ENCODE measurements around the gene DDX20.
"Not testable (repeated sequence)": the region's sequence is repeated elsewhere in the genome, so short reads cannot be mapped to it uniquely, and the experiment has no call there.

Gene DDX20

GRCh38 chr1:111786669-111787207 lies 31.0 kb downstream of the DDX20 start:
- in situ Hi-C loops (cut with MboI; ENCODE audit: low sequenced_read_pairs) = no loop called here

DNA sequence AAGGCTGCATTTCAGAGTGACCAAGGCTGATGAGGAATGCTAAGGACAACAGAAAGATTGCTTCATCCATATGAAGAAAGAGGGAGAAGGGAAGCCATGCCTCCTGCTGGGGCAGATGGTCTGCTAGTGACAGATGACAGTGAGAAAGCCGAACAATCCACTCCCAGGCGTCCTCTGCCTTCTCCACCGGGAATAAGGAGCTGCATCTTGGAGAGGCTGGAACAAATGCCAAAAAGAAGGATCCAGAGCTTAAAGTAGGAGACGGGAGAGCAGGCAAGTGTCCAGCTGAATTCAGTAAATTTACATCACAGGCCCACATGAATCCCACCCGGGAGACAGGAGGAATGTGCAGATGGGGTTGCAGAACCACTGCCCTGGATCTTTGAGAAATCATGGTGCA lies 33.4 kb downstream of the DDX20 start:
- in situ Hi-C loops (cut with MboI; ENCODE audit: low sequenced_read_pairs) = no loop called here

- in situ Hi-C loops (cut with MboI; ENCODE audit: low sequenced_read_pairs) = no loop called here
Measured at GRCh38 chr1:111789666-111790316, 34.1 kb downstream of the DDX20 start.

DNA sequence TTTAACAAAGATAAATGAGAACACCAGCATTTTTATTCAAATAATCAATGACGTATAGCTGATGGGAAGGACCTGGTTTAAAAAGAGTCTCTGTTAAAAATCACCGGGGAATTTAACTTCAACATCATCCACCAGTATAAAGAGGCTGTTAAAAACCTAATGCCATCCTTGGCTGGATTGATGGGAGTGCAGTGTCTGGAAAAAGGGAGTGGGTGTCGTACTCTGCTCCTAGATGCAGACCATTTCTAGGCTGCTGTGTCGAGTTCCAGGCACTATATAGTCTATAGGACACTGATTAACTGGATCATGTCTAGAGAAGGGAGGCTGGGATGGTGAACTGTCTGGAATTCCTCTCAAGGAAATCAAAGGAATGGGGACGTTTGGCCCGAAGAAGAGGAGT lies 36.1 kb downstream of the DDX20 start:
- in situ Hi-C loops (cut with MboI; ENCODE audit: low sequenced_read_pairs) = no loop called here

DNA sequence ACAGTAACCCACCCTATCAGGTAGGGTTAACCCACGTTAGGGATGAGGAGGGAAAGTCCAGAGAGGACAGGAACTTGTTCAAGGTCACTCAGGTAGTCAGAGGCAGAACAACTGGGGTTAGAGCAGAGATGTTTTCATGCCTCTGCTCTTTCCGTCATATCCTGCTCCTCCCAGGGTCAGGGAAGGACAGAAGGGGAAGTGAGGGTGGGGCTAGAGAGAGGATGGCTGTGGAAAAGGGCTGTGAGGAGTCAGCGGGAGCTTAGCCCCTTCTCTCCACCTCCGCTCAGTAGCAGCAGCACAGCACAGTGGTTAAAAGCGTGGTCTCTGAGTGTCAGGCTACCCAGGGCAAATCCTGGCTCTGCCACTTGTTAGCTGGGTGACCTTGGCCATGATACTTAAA lies 36.5 kb downstream of the DDX20 start:
- in situ Hi-C loops (cut with MboI; ENCODE audit: low sequenced_read_pairs) = no loop called here

DNA sequence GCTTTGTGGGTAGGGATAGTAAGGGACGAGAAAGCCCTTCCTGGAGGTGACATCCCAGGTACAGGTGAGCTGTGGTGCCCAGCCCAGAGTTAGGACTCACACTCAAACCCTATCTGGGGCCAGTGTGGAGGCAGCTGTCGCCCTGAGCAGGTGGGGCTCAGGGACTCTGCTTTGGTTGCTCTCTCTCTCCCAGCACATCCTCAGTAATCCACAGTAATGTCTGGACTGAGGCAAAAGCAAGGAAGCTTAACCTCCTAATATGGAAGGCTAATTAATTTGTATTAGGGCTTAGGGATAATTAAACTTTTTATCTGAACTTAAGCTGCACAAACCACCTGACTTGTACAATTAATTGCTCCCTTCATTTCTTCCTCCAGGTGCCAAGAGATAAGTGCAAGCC lies 38.2 kb downstream of the DDX20 start:
- in situ Hi-C loops (cut with MboI; ENCODE audit: low sequenced_read_pairs) = no loop called here

GRCh38 chr1:111795401-111795800 lies 39.7 kb downstream of the DDX20 start:
- in situ Hi-C loops (cut with MboI; ENCODE audit: low sequenced_read_pairs) = no loop called here

- in situ Hi-C loops (cut with MboI; ENCODE audit: low sequenced_read_pairs) = no loop called here
Measured at GRCh38 chr1:111798580-111798979, 42.9 kb downstream of the DDX20 start.

DNA sequence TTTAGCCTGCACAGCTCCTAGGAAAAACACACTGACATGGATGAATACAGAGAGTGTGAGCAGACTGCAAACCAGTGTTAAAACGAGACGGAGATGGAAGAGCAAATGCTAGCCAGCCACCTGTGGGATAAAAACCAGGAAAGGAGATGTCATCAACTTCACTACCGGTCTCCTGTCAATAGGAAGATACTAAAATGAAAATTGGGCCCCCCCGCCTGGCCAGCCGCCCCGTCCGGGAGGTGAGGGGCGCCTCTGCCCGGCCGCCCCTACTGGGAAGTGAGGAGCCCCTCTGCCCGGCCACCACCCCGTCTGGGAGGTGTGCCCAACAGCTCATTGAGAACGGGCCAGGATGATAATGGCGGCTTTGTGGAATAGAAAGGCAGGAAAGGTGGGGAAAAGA lies 44.0 kb downstream of the DDX20 start:
- in situ Hi-C loops (cut with MboI; ENCODE audit: low sequenced_read_pairs) = not testable (repeated sequence)

- in situ Hi-C loops (cut with MboI; ENCODE audit: low sequenced_read_pairs) = no loop called here
Measured at GRCh38 chr1:111801071-111801850, 45.6 kb downstream of the DDX20 start.

DNA sequence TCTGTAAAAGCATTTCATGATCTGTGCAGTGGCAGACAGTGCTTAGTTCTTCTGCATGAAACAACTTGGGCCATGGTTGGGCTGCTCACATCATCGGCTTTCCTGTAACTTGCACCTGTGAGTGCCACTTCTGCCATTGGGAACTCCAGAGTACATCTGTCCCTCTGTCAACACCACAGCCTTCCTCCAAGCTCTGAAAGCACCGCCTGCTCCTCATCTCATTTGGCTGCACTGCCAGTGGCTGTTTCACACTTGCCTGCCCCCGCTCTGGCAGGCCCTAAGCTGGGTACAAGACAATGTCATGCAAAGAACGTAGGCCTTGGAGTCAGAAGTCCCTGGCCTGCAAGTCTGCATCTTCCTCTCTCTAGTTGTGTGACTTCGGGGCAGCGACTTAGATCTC lies 46.4 kb downstream of the DDX20 start:
- in situ Hi-C loops (cut with MboI; ENCODE audit: low sequenced_read_pairs) = no loop called here

DNA sequence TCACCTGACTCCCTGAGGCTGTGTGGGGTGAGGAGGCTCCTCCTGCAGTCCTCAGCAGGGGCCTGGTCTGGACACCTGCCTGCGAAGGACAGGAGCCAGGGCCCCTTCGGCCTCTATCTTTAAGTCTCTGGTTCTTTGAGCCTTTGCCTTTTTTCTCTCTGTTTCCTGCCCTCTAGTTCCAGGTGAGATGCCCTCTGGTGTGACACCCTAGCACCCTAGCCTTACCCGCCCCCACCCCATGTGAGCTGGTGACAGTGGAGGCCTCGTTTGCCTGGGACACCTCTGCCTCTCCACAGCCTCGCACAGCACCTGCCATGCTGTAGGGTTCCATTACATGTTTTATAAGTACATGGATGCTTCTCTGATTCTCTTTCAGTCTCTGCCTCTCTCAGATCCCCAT lies 47.3 kb downstream of the DDX20 start:
- in situ Hi-C loops (cut with MboI; ENCODE audit: low sequenced_read_pairs) = no loop called here

DNA sequence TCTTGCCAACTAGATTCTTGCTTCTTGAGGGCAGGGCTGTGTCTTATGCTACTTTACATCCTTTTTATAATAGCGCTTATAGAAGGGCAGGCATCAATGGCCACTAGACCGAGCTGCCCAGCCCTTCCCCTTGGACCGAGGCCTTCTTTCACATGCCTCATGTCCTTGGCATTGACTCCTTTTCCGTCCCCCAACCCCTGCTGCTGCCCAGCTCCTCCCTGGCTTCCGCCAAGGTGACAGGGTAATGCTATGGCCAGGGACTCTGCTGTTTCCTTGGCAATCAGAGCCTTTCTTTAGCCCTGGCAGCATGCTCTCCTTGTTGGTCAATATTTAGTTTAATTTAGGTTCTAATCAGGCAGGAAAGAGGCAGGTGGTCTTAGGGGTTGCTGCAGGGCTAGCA lies 48.2 kb downstream of the DDX20 start:
- in situ Hi-C loops (cut with MboI; ENCODE audit: low sequenced_read_pairs) = no loop called here

GRCh38 chr1:111804776-111805175 lies 49.1 kb downstream of the DDX20 start:
- in situ Hi-C loops (cut with MboI; ENCODE audit: low sequenced_read_pairs) = no loop called here

DNA sequence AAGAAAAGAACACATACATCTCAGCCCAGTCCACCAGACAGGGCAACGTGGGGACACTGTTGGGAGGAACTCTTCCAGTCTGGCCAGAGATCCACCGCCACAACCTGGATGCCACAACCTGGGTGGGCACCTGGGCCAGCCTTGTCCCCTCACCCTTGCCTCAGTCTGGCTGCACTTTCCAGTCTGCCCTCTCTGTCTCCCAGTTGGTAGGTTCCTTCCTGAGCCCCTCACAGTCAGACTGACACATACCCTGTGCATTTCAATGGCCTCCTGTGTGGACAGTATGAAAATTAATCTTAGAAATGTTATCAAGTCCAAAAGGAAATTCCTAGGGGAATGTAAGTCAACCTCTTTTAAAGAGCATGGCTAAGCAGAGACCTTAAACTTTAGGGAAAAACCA lies 49.5 kb downstream of the DDX20 start:
- in situ Hi-C loops (cut with MboI; ENCODE audit: low sequenced_read_pairs) = no loop called here

DNA sequence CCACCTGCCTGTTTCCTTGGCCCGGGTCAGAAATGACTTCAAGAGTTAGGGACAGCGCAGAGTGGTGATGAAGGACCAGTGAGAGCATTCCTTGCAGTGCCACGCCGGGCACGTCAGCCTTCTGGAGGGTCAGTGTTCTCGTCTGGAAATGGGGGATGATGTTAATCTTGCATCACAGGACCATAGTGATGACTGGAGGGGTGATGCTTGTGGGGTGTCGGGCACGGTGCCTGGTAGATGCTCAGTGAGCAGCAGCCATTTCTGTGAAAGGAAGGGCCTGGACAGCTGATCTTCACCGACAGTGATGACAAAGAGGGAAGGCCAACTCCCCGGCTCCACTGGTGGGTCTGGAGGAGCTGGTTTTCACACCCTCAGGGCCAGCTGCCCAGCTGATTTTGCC lies 56.2 kb downstream of the DDX20 start:
- in situ Hi-C loops (cut with MboI; ENCODE audit: low sequenced_read_pairs) = no loop called here

GRCh38 chr1:111812306-111812705 lies 56.6 kb downstream of the DDX20 start:
- in situ Hi-C loops (cut with MboI; ENCODE audit: low sequenced_read_pairs) = no loop called here

DNA sequence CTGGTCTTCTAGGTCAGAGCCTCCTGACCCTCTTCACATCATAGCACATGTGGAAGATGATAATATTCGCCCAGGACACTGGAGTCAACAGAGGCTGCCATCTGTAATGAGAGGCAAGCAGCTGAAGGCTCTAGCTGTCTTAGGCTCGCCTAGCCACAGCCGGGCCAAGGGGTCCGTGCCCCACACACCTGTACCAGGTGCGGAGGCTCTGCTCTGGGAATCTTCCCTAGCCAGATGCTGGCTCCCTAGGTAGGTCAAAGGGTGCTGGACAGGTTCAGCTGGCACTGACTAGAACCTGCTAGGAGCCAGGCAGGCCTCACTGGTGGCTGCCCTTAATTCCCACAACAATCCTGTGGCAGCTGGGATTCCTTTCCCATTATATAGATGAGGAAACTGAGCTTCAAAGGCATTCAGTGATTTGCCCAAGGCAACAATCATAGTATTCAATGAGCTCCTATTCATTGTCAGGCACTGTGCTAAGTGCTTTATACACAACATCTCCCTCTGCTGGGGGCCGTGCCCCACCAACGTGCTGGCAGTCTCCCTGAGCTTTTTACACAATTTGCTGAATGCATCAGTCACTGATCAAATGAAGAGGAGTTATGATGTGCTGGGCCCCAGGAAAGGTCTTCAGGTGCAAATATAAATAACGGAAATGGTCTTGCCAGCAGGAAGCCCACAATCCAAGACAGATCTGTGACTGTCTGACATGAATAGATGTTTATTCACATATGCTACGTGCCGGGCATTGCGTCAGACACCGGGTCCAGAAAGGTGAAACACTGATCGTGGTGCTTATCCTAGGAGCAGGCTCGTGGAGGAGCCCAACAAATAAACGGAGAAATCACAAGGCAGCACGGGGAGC lies 58.0 kb downstream of the DDX20 start:
- in situ Hi-C loops (cut with MboI; ENCODE audit: low sequenced_read_pairs) = no loop called here

DNA sequence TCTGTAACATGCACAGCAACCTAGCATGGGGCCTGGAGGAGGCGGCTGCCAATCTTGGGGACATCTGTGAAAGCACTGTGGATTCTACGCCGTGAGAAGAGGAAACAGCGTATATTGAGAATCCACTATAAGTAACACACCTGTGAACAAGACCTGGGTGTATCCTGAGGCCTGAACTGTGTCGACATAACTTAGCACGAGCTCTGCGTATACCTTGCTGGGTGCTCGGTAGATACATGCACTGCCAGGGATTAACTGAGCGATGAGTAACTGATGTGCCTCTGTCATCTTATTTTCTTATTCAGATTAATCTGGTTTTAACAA lies 58.6 kb downstream of the DDX20 start:
- in situ Hi-C loops (cut with MboI; ENCODE audit: low sequenced_read_pairs) = no loop called here

- in situ Hi-C loops (cut with MboI; ENCODE audit: low sequenced_read_pairs) = no loop called here
Measured at GRCh38 chr1:111814642-111815041, 58.9 kb downstream of the DDX20 start.

All from hTERT RPE-1 (cell line).